Astrocyte (in vitro differentiated cells and primary cell): ENCODE data around the gene CALCOCO1. TPM values are rescaled to one million over a fixed set of nuclear protein-coding genes. Genes with fewer than 3 reads are reported as not detected.

Experiments
- DNase-seq: peaks from one replicate; pipeline ENCODE4 v3.0.0-alpha.2; 2010; ENCODE audit warnings: low read depth
- FAIRE-seq: peaks from 2 replicates; lab custom pipeline; 2011; peaks lifted over from hg19 to GRCh38; lab: Jason Lieb, UNC
- H2AFZ ChIP-seq: 2 replicates; pipeline ENCODE4 v1.6.0; 2012; ENCODE audit warnings: low read depth, low read length, inconsistent platforms
- H3K27ac ChIP-seq: 2 replicates; pipeline ENCODE4 v1.5.1; 2011; ENCODE audit warnings: low read depth, low read length, inconsistent platforms
- H3K27me3 ChIP-seq: 2 replicates; pipeline ENCODE4 v1.6.0; 2011; ENCODE audit warnings: low read length, inconsistent platforms; ENCODE audit not compliant: insufficient read depth
- H3K36me3 ChIP-seq: 2 replicates; pipeline ENCODE4 v1.5.1; 2011; ENCODE audit warnings: low read length, inconsistent platforms; ENCODE audit not compliant: insufficient read depth
- H3K4me1 ChIP-seq: 2 replicates; pipeline ENCODE4 v1.5.1; 2011; ENCODE audit warnings: low read length, inconsistent platforms; ENCODE audit not compliant: insufficient read depth
- H3K4me2 ChIP-seq: 2 replicates; pipeline ENCODE4 v1.6.0; 2012; ENCODE audit warnings: low read length, inconsistent platforms
- H3K4me3 ChIP-seq: 2 replicates; pipeline ENCODE4 v1.5.1; 2011; ENCODE audit warnings: low read depth, mild to moderate bottlenecking, low read length, inconsistent platforms; ENCODE audit not compliant: insufficient read depth
- H3K79me2 ChIP-seq: 2 replicates; pipeline ENCODE4 v1.6.0; 2012; ENCODE audit warnings: mild to moderate bottlenecking, low read length, inconsistent platforms; ENCODE audit not compliant: insufficient read depth
- H3K9ac ChIP-seq: 2 replicates; pipeline ENCODE4 v1.6.0; 2012; ENCODE audit warnings: mild to moderate bottlenecking, low read length, inconsistent platforms
- H3K9me3 ChIP-seq: 2 replicates; pipeline ENCODE4 v1.5.1; 2012; ENCODE audit warnings: low read depth, mild to moderate bottlenecking, low read length, inconsistent platforms; ENCODE audit not compliant: insufficient read depth
- H4K20me1 ChIP-seq: 2 replicates; pipeline ENCODE4 v1.6.0; 2012; ENCODE audit warnings: low read length, inconsistent platforms; ENCODE audit not compliant: insufficient read depth
- H3K27ac Mint-ChIP-seq: one replicate; pipeline ENCODE4 v1.8.0; 2021; ENCODE audit warnings: mild to moderate bottlenecking, mixed read lengths; ENCODE audit not compliant: unreplicated experiment
- H3K27me3 Mint-ChIP-seq: one replicate; pipeline ENCODE4 v1.8.0; 2021; ENCODE audit warnings: low read depth, mixed read lengths; ENCODE audit not compliant: unreplicated experiment
- H3K36me3 Mint-ChIP-seq: one replicate; pipeline ENCODE4 v1.8.0; 2021; ENCODE audit warnings: low read depth, mixed read lengths; ENCODE audit not compliant: unreplicated experiment
- H3K4me1 Mint-ChIP-seq: one replicate; pipeline ENCODE4 v1.8.0; 2021; ENCODE audit warnings: low read depth, mixed read lengths; ENCODE audit not compliant: unreplicated experiment
- H3K4me3 Mint-ChIP-seq: one replicate; pipeline ENCODE4 v1.8.0; 2021; ENCODE audit warnings: mild to moderate bottlenecking, moderate library complexity, mixed read lengths; ENCODE audit not compliant: unreplicated experiment
- H3K9me3 Mint-ChIP-seq: one replicate; pipeline ENCODE4 v1.8.0; 2021; ENCODE audit warnings: mild to moderate bottlenecking, mixed read lengths; ENCODE audit not compliant: unreplicated experiment
- CTCF ChIP-seq: IDR thresholded peaks from 2 replicates; pipeline ENCODE4 v1.5.1; 2011; ENCODE audit warnings: low read depth, mild to moderate bottlenecking, inconsistent platforms, low read length, moderate library complexity; ENCODE audit not compliant: insufficient read depth
- EZH2 ChIP-seq: IDR thresholded peaks from 2 replicates; pipeline ENCODE4 v1.6.1; 2012; ENCODE audit warnings: mild to moderate bottlenecking, low read length, inconsistent platforms; ENCODE audit not compliant: insufficient read depth
- total RNA-seq: library from RNA; stranded (reverse); gene quantifications from 2 replicates; pipeline ENCODE4 v1.2.1, GENCODE V29; 2021

CALCOCO1 gene
- total RNA-seq, 1 donor from 2014 or later: 85.2 TPM

DNA sequence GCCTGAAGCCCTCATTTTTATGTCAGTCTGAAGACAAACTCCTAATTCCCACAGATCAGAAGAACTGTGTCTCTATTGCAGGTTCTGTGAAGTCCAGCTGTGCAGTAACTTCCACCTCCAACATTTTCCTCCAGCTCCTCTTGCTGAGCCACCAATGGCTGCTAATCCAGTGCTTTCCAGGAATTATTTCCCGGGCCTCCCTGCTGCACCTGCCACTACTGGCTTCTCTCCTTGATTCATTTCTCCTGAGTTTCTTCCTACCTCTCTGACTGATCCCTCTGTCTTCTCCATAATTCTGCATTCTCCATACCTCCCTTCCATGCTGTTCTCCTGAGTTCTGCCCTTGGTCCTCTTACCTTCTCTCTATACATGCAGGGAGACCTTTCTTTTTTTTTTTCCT, 21.2 kb downstream of the CALCOCO1 start:
- no peak for DNase-seq
- Histone ChIP-seq H3K27me3 (peaks cover 47% of the 10 kb centered on the region), H3K79me2 (no peaks in the 10 kb centered on the region), H3K36me3 (no peaks in the 10 kb centered on the region), H3K9ac (no peak overlapping the region), H3K4me1 (no peaks in the 10 kb centered on the region), H4K20me1 (no peaks in the 10 kb centered on the region), H3K4me3 (no peak overlapping the region), H3K27ac (no peak overlapping the region), H3K9me3 (no peaks in the 10 kb centered on the region), H2AFZ (no peak overlapping the region), H3K4me2 (no peak overlapping the region)
- peaks cover 70% of the 10 kb centered on the region for H3K27me3 Mint-ChIP-seq
- TF ChIP-seq EZH2 (no peak), CTCF (no peak)
- H3K36me3 Mint-ChIP-seq: peaks cover 7% of the 10 kb centered on the region
- H3K4me1 Mint-ChIP-seq: no peaks in the 10 kb centered on the region
- H3K4me3 Mint-ChIP-seq: no peak overlapping the region
- H3K9me3 Mint-ChIP-seq: no peaks in the 10 kb centered on the region
- no peak for FAIRE-seq
- no peak overlapping the region for H3K27ac Mint-ChIP-seq

- H3K9me3 ChIP-seq: no peaks in the 10 kb centered on the region
- H3K9me3 Mint-ChIP-seq: no peaks in the 10 kb centered on the region
- no peak overlapping the region for H2AFZ ChIP-seq
- peaks cover 61% of the 10 kb centered on the region for H3K27me3 ChIP-seq
- no peak overlapping the region for H3K27ac ChIP-seq
- FAIRE-seq (no peak), DNase-seq (peak; percentile 74)
- H4K20me1 ChIP-seq: no peaks in the 10 kb centered on the region
- H3K4me1 ChIP-seq: no peaks in the 10 kb centered on the region
- no peaks in the 10 kb centered on the region for H3K4me1 Mint-ChIP-seq
- no peak overlapping the region for H3K27ac Mint-ChIP-seq
- no peak overlapping the region for H3K4me3 ChIP-seq
- no peaks in the 10 kb centered on the region for H3K79me2 ChIP-seq
- no peak for TF ChIP-seq EZH2
- TF ChIP-seq CTCF: no peak
- H3K36me3 Mint-ChIP-seq: no peaks in the 10 kb centered on the region
- peaks cover 81% of the 10 kb centered on the region for H3K27me3 Mint-ChIP-seq
- H3K9ac ChIP-seq: no peak overlapping the region
- H3K4me2 ChIP-seq: no peak overlapping the region
- no peak overlapping the region for H3K4me3 Mint-ChIP-seq
- H3K36me3 ChIP-seq: no peaks in the 10 kb centered on the region
Observed at GRCh38 chr12:53703756-53704155, 23.5 kb downstream of the CALCOCO1 start.

GRCh38 chr12:53701518-53702264, 25.6 kb downstream of the CALCOCO1 start:
- peaks cover under 1% of the 10 kb centered on the region for H3K4me1 ChIP-seq
- no peak overlapping the region for H3K4me2 ChIP-seq
- peak; percentile 91 for TF ChIP-seq CTCF
- TF ChIP-seq EZH2: no peak
- peaks cover 69% of the 10 kb centered on the region for H3K27me3 ChIP-seq
- Mint-ChIP-seq H3K36me3 (no peaks in the 10 kb centered on the region), H3K4me1 (no peaks in the 10 kb centered on the region), H3K27ac (no peak overlapping the region), H3K9me3 (no peaks in the 10 kb centered on the region), H3K4me3 (no peak overlapping the region), H3K27me3 (peaks cover 85% of the 10 kb centered on the region)
- H3K4me3 ChIP-seq: no peak overlapping the region
- H3K36me3 ChIP-seq: no peaks in the 10 kb centered on the region
- H4K20me1 ChIP-seq: no peaks in the 10 kb centered on the region
- no peak overlapping the region for H3K9ac ChIP-seq
- H2AFZ ChIP-seq: no peak overlapping the region
- no peak for FAIRE-seq
- H3K9me3 ChIP-seq: no peaks in the 10 kb centered on the region
- no peak for DNase-seq
- no peak overlapping the region for H3K27ac ChIP-seq
- H3K79me2 ChIP-seq: no peaks in the 10 kb centered on the region
